Fibroblast of lung (primary cell): Measurements from ENCODE around the gene VN1R5.
"Not testable (repeated sequence)": the region's sequence is repeated elsewhere in the genome, so short reads cannot be mapped to it uniquely, and the experiment has no call there.

ENCODE experiments used
- CTCF ChIP-seq, 2 donors: IDR thresholded peaks in 1 of 2; conservative IDR thresholded peaks in 1 of 2; 1 replicate in 1 of 2; 2 replicates in 1 of 2; pipeline ENCODE4 v1.5.1; 2011 to 2012; ENCODE audit warnings: low read length in 2 of 2, control low read depth in 1 of 2, inconsistent platforms in 1 of 2, low read depth in 1 of 2, mild to moderate bottlenecking in 1 of 2
- EZH2 ChIP-seq: IDR thresholded peaks from 2 replicates; pipeline ENCODE4 v1.5.1; 2012; ENCODE audit warnings: low read length, control low read depth, mild to moderate bottlenecking; ENCODE audit errors: missing control alignments

- not testable (repeated sequence) for TF ChIP-seq CTCF (conservative IDR thresholded peaks at IDR 0.05 in 1 of 2, IDR thresholded peaks at IDR 0.05 in 1 of 2; ENCODE audit: low read depth in 1 of 2, low read length in 2 of 2); EZH2
Observed at GRCh38 chr1:247220280-247220679, 35.6 kb upstream of the VN1R5 start.
